ENCODE data around the gene DUS2. TPM values are rescaled to one million over a fixed set of nuclear protein-coding genes. Genes with fewer than 3 reads are reported as not detected.

The DUS2 gene
- total and polyA plus RNA-seq, 9 of the 15 experiments (the other 6 are each of a cell fraction or from before 2014, with no cell fraction given): 5.8 to 22.5 (median 20.6) TPM

DNA sequence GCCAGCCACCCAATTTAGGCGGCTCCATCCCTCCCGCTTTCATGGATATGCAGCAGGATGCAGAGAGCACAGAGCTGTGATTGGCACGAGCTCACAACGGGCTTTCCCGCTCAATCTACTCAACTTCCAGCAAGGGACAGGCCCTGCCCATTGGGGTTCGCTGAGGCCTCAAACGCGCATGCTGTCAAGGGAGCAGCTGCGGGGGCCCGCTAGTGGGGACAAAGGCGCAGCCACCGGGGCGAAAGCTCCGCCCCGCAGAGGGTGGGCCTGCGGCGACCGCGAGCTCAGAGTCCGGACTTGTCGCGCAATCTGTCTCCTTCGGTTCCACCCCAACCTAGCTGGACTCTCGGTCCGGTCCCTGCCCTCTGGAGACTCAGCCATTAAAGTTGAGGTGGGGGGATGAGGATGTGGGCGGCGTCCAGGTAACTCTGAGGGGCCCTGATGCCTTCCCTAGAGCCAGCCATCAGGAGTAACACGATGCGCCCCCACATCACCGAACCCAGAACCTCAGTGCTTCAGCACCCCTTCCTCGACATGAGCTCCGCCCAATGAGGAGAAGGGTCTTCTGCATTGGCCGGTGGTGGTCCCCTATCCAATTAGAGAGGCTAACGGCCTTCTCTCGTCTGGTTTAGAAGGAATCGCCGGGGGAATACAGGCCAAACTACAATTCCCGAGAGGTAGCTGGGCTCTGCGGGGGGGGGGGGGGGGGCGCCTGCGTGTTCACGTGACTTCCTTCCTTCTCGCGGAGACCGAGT is 61.6 kb downstream of the DUS2 start (continued):
- TF ChIP-seq ZBTB17 (CRISPR knock-in tag; IDR thresholded peaks at IDR 0.05) (0 out of 2 replicates have a peak, but pooled peaks have one; percentile 60), DIDO1 (tag; IDR thresholded peaks at IDR 0.05; ENCODE audit: low read depth) (no peak), TCF3 (CRISPR knock-in tag; IDR thresholded peaks at IDR 0.05) (peak; percentile 40), BCL6 (CRISPR knock-in tag; IDR thresholded peaks at IDR 0.05) (no peak), MYNN (IDR thresholded peaks at IDR 0.05) (peak; percentile 58), MYNN (CRISPR knock-in tag; IDR thresholded peaks at IDR 0.05) (no peak), SIX5 (IDR thresholded peaks at IDR 0.05; ENCODE audit: borderline replicate concordance in 1 of 2, insufficient read depth in 1 of 2, low read depth in 1 of 2, low read length in 2 of 2) (peak; percentile 44 to 77), ZNF696 (CRISPR knock-in tag; conservative IDR thresholded peaks at IDR 0.05) (no peak), DNMT1 (IDR thresholded peaks at IDR 0.05) (no peak), ZNF668 (CRISPR knock-in tag; IDR thresholded peaks at IDR 0.05) (peak; percentile 18; the same call in 1 of the 2 replicates), MEIS2 (IDR thresholded peaks at IDR 0.05; ENCODE audit: partially characterized antibody) (peak; percentile 73), TOE1 (IDR thresholded peaks at IDR 0.05; ENCODE audit: borderline replicate concordance) (no peak; the same call in 1 of the 2 replicates), TOE1 (CRISPR knock-in tag; IDR thresholded peaks at IDR 0.05; ENCODE audit: borderline replicate concordance, low read depth) (no peak; the same call in 1 of the 2 replicates), ZBTB5 (IDR thresholded peaks at IDR 0.05) (no peak), TEAD2 (tag; IDR thresholded peaks at IDR 0.05) (no peak), SMAD4 (CRISPR knock-in tag; conservative IDR thresholded peaks at IDR 0.05) (peak; percentile 87), TRIM25 (IDR thresholded peaks at IDR 0.05; ENCODE audit: borderline replicate concordance) (no peak), FOXK1 (CRISPR knock-in tag; IDR thresholded peaks at IDR 0.05; ENCODE audit: borderline replicate concordance) (no peak; the same call in 1 of the 2 replicates), STAG1 (CRISPR knock-in tag; IDR thresholded peaks at IDR 0.05; ENCODE audit: borderline replicate concordance) (no peak), SNIP1 (IDR thresholded peaks at IDR 0.05; ENCODE audit: low read depth) (no peak), KHSRP (IDR thresholded peaks at IDR 0.05) (no peak), TCFL5 (CRISPR knock-in tag; conservative IDR thresholded peaks at IDR 0.05) (no peak), HNRNPUL1 (IDR thresholded peaks at IDR 0.05; ENCODE audit: low read length) (no peak)
- TF ChIP-seq, protein P1, sequence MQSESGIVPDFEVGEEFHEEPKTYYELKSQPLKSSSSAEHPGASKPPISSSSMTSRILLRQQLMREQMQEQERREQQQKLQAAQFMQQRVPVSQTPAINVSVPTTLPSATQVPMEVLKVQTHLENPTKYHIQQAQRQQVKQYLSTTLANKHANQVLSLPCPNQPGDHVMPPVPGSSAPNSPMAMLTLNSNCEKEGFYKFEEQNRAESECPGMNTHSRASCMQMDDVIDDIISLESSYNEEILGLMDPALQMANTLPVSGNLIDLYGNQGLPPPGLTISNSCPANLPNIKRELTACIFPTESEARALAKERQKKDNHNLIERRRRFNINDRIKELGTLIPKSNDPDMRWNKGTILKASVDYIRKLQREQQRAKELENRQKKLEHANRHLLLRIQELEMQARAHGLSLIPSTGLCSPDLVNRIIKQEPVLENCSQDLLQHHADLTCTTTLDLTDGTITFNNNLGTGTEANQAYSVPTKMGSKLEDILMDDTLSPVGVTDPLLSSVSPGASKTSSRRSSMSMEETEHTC (IDR thresholded peaks at IDR 0.05): no peak
